CD14-positive monocyte (primary cell): ENCODE data around the gene ZNF90. TPM values are rescaled to one million over a fixed set of nuclear protein-coding genes. Genes with fewer than 3 reads are reported as not detected.

ENCODE experiments used
- DNase-seq, 3 donors: peaks; one replicate each; pipeline ENCODE4 v3.0.0-alpha.2; 2011 to 2022
- H2AFZ ChIP-seq: 2 replicates; pipeline ENCODE4 v1.6.0; 2012; ENCODE audit warnings: mild to moderate bottlenecking, low read depth, low read length, inconsistent platforms; ENCODE audit not compliant: insufficient read depth, poor library complexity, severe bottlenecking
- H3K27ac ChIP-seq, 2 donors: 1 replicate in 1 of 2; 2 replicates in 1 of 2; pipeline ENCODE4 v1.5.1; 2012 to 2013; ENCODE audit warnings: low read length in 2 of 2, control low read depth in 1 of 2, inconsistent platforms in 1 of 2, low read depth in 1 of 2, mild to moderate bottlenecking in 1 of 2
- H3K27me3 ChIP-seq, 2 donors: one replicate each; pipeline versions ENCODE4 v1.6.0 to v1.6.1; 2011 to 2013; ENCODE audit warnings: low read length in 2 of 2; ENCODE audit not compliant: control insufficient read depth in 2 of 2, insufficient read depth in 2 of 2
- H3K36me3 ChIP-seq, 2 donors: replicated peaks in 1 of 2; 1 replicate in 1 of 2; 2 replicates in 1 of 2; pipeline versions ENCODE4 v1.5.1 to v1.6.1; 2012 to 2013; ENCODE audit warnings: low read length in 2 of 2, control low read depth in 1 of 2, inconsistent platforms in 1 of 2, mild to moderate bottlenecking in 1 of 2; ENCODE audit not compliant: insufficient read depth in 2 of 2, control insufficient read depth in 1 of 2
- H3K4me1 ChIP-seq, 2 donors: 1 replicate in 1 of 2; 2 replicates in 1 of 2; pipeline versions ENCODE4 v1.5.1 to v1.6.1; 2012 to 2013; ENCODE audit warnings: low read length in 2 of 2, control low read depth in 1 of 2, inconsistent platforms in 1 of 2, mild to moderate bottlenecking in 1 of 2, moderate library complexity in 1 of 2; ENCODE audit not compliant: insufficient read depth in 2 of 2, control insufficient read depth in 1 of 2
- H3K4me2 ChIP-seq: replicated peaks from 2 replicates; pipeline ENCODE3; 2012; ENCODE audit warnings: low read length, moderate library complexity, mild to moderate bottlenecking; ENCODE audit not compliant: poor library complexity, severe bottlenecking; ENCODE audit errors: extremely low read depth
- H3K4me3 ChIP-seq, 3 experiments: fragments of 200-600 bp in 1 of 3; sonication (generic) in 1 of 3; replicated peaks in 1 of 3; 1 replicate in 2 of 3; 2 replicates in 1 of 3; pipeline ENCODE4 v1.5.1; 2011 to 2013; ENCODE audit warnings: low read length in 3 of 3, mild to moderate bottlenecking in 3 of 3, control low read depth in 2 of 3, low read depth in 2 of 3, inconsistent platforms in 1 of 3, moderate library complexity in 1 of 3
- H3K79me2 ChIP-seq: 2 replicates; pipeline ENCODE4 v1.6.0; 2012; ENCODE audit warnings: mild to moderate bottlenecking, control low read depth, inconsistent platforms, low read length, moderate library complexity; ENCODE audit not compliant: insufficient read depth
- H3K9ac ChIP-seq: 2 replicates; pipeline ENCODE4 v1.6.0; 2017; ENCODE audit warnings: low read length, mild to moderate bottlenecking; ENCODE audit not compliant: insufficient read depth, poor library complexity, severe bottlenecking
- H3K9me3 ChIP-seq, 2 donors: replicated peaks in 1 of 2; 1 replicate in 1 of 2; 2 replicates in 1 of 2; pipeline versions ENCODE4 v1.5.1 to v1.6.1; 2012 to 2013; ENCODE audit warnings: low read length in 2 of 2, control low read depth in 1 of 2; ENCODE audit not compliant: control insufficient read depth in 1 of 2, insufficient read depth in 1 of 2
- H4K20me1 ChIP-seq: 2 replicates; pipeline ENCODE4 v1.6.0; 2012; ENCODE audit warnings: mild to moderate bottlenecking, low read length, control low read depth, moderate library complexity; ENCODE audit not compliant: insufficient read depth
- H3K27ac Mint-ChIP-seq, 7 donors: one replicate each; pipeline ENCODE4 v1.8.0; 2020; ENCODE audit warnings: mild to moderate bottlenecking in 7 of 7, mixed read lengths in 7 of 7, moderate library complexity in 6 of 7, inconsistent platforms in 2 of 7
- H3K27me3 Mint-ChIP-seq, 3 donors: one replicate each; pipeline ENCODE4 v1.8.0; 2021 to 2022; ENCODE audit warnings: low read depth in 3 of 3, mild to moderate bottlenecking in 3 of 3, mixed read lengths in 3 of 3, moderate library complexity in 3 of 3, inconsistent platforms in 1 of 3
- H3K36me3 Mint-ChIP-seq, 2 donors: one replicate each; pipeline ENCODE4 v1.8.0; 2020; ENCODE audit warnings: mixed read lengths in 2 of 2, inconsistent platforms in 1 of 2, mild to moderate bottlenecking in 1 of 2
- H3K4me1 Mint-ChIP-seq: one replicate; pipeline ENCODE4 v1.8.0; 2020; ENCODE audit warnings: mild to moderate bottlenecking, mixed read lengths
- H3K4me3 Mint-ChIP-seq, 2 donors: one replicate each; pipeline ENCODE4 v1.8.0; 2020; ENCODE audit warnings: mild to moderate bottlenecking in 2 of 2, mixed read lengths in 2 of 2, moderate library complexity in 1 of 2
- H3K9me3 Mint-ChIP-seq, 7 donors: one replicate each; pipeline ENCODE4 v1.8.0; 2020 to 2022; ENCODE audit warnings: mixed read lengths in 7 of 7, mild to moderate bottlenecking in 6 of 7, moderate library complexity in 6 of 7, inconsistent platforms in 2 of 7
- CTCF ChIP-seq: fragments of 200-600 bp; IDR thresholded peaks from one replicate; pipeline ENCODE4 v1.8.0; 2022; ENCODE audit warnings: antibody characterized with exemption, mild to moderate bottlenecking
- WGBS: methylation state at CpG from one replicate; pipeline ENCODE4 v1.1.5; 2013; ENCODE audit warnings: missing lambda C conversion rate; ENCODE audit not compliant: insufficient coverage; 5-methylcytosine and 5-hydroxymethylcytosine counted together
- intact Hi-C, 2 donors: fragments of 100-400 bp; cut with micrococcal nuclease; formaldehyde crosslinking; loops; one replicate each; pipeline versions ENCODE4 v1.15.0 to v1.15.1; 2023
- polyA plus RNA-seq, 3 donors: library from polyadenylated mRNA; depleted of rRNA in 1 of 3; unstranded in 2 of 3; stranded (reverse) in 1 of 3; fragments of 300-500 nt in 2 of 3; fragments of >200 nt in 1 of 3; fragmentation: Illumina TruSeq in 2 of 3; gene quantifications; 1 replicate in 2 of 3; 2 replicates in 1 of 3; pipeline ENCODE4 v1.2.3, GENCODE V29; 2012 to 2021

Gene ZNF90
- polyA plus RNA-seq, 3 donors = 0.59 TPM; not detected in 2

- Histone ChIP-seq H3K4me1 (no peaks in the 10 kb centered on the region), H3K9ac (no peak overlapping the region), H2AFZ (no peak overlapping the region), H3K4me2 (no peak overlapping the region), H3K36me3 (no peaks in the 10 kb centered on the region), H4K20me1 (no peaks in the 10 kb centered on the region), H3K4me3 (no peak overlapping the region), H3K27ac (no peak overlapping the region), H3K9me3 (peaks cover 7 to 17% of the 10 kb centered on the region in 2 donors), H3K27me3 (no peaks in the 10 kb centered on the region), H3K79me2 (no peaks in the 10 kb centered on the region)
- intact Hi-C loops = no loop called here
- Mint-ChIP-seq H3K36me3 (no peaks in the 10 kb centered on the region), H3K27me3 (no peaks in the 10 kb centered on the region), H3K9me3 (peaks cover 15 to 45% (median 36%) of the 10 kb centered on the region in 7 donors), H3K27ac (no peak overlapping the region), H3K4me3 (no peak overlapping the region), H3K4me1 (no peaks in the 10 kb centered on the region)
- no peak for TF ChIP-seq CTCF
- no peak for DNase-seq
- no CpG with 5 or more reads among the region's 1 CpG for WGBS
These were observed 17.5 kb upstream of the ZNF90 start for GRCh38 chr19:20060282-20060681.

GRCh38 chr19:20066861-20067260, 10.9 kb upstream of the ZNF90 start:
- H3K4me1 ChIP-seq = no peaks in the 10 kb centered on the region
- no peak for DNase-seq
- Mint-ChIP-seq H3K4me3 (no peak overlapping the region), H3K4me1 (no peaks in the 10 kb centered on the region), H3K36me3 (no peaks in the 10 kb centered on the region), H3K27ac (no peak overlapping the region), H3K9me3 (peaks cover 41 to 73% (median 65%) of the 10 kb centered on the region in 7 donors), H3K27me3 (peaks cover 0 to 7% (median 4%) of the 10 kb centered on the region in 3 donors)
- H3K27ac ChIP-seq = no peak overlapping the region
- no peak overlapping the region for H3K9ac ChIP-seq
- H3K36me3 ChIP-seq = no peaks in the 10 kb centered on the region
- intact Hi-C loops = no loop called here
- 66% methylated on average over 2 of the region's 3 CpGs for WGBS
- no peak for TF ChIP-seq CTCF
- peaks cover 45 to 59% of the 10 kb centered on the region in 2 donors for H3K9me3 ChIP-seq
- H3K4me2 ChIP-seq = no peak overlapping the region
- H2AFZ ChIP-seq = no peak overlapping the region
- no peaks in the 10 kb centered on the region for H4K20me1 ChIP-seq
- H3K79me2 ChIP-seq = no peaks in the 10 kb centered on the region
- H3K27me3 ChIP-seq = no peaks in the 10 kb centered on the region
- no peak overlapping the region for H3K4me3 ChIP-seq
